Endothelial cell of umbilical vein (primary cell): ENCODE results near the gene MAP3K1. TPM values are rescaled to one million over a fixed set of nuclear protein-coding genes. Genes with fewer than 3 reads are reported as not detected.

ENCODE experiments used
- BruUV-seq: library from RNA; stranded (reverse); fragments of 400-500 nt; replicated peaks from 2 replicates; lab custom pipeline; 2021; lab: Mats Ljungman, UMichigan
- CTCF ChIA-PET: fragments of 300-600, 350-600 bp; sonication (Branson Sonifier 250); formaldehyde crosslinking; loops from one replicate; lab custom pipeline; 2021; ENCODE audit warnings: antibody characterized with exemption, inconsistent platforms; lab: Charles Lee
- POLR2A ChIA-PET: fragments of 300-600, 350-600 bp; sonication (Branson Sonifier 250); formaldehyde crosslinking; loops from one replicate; lab custom pipeline; 2021; ENCODE audit warnings: antibody characterized with exemption, inconsistent platforms; lab: Charles Lee
- DNase-seq: peaks from one replicate; pipeline ENCODE4 v3.0.0-alpha.2; 2011; ENCODE audit warnings: low read depth, low spot score
- FAIRE-seq: peaks from 2 replicates; lab custom pipeline; 2011; peaks lifted over from hg19 to GRCh38; lab: Jason Lieb, UNC
- H2AFZ ChIP-seq: 2 replicates; pipeline ENCODE4 v1.6.0; 2012; ENCODE audit warnings: low read depth, low read length, control low read depth, inconsistent platforms
- H3K27ac ChIP-seq: 2 replicates; pipeline ENCODE4 v1.5.1; 2011; ENCODE audit warnings: low read depth, mild to moderate bottlenecking, control low read depth, low read length, moderate library complexity; ENCODE audit not compliant: insufficient read depth
- H3K27me3 ChIP-seq, 2 experiments: 2 replicates each; pipeline versions ENCODE4 v1.6.0 to v1.6.1; 2011; ENCODE audit warnings: low read length in 2 of 2, mixed read lengths in 1 of 2; ENCODE audit not compliant: control insufficient read depth in 2 of 2, insufficient read depth in 2 of 2
- H3K36me3 ChIP-seq, 2 experiments: 2 replicates in 1 of 2; 3 replicates in 1 of 2; pipeline ENCODE4 v1.5.1; 2011; ENCODE audit warnings: low read length in 2 of 2, mild to moderate bottlenecking in 1 of 2, moderate library complexity in 1 of 2; ENCODE audit not compliant: control insufficient read depth in 2 of 2, insufficient read depth in 2 of 2; ENCODE audit errors: extremely low read depth in 1 of 2
- H3K4me1 ChIP-seq: 3 replicates; pipeline ENCODE4 v1.5.1; 2011; ENCODE audit warnings: mild to moderate bottlenecking, low read length; ENCODE audit not compliant: control insufficient read depth, insufficient read depth; ENCODE audit errors: extremely low read depth
- H3K4me2 ChIP-seq: 2 replicates; pipeline ENCODE4 v1.6.1; 2011; ENCODE audit warnings: low read length, control low read depth, mixed read lengths; ENCODE audit not compliant: insufficient read depth
- H3K4me3 ChIP-seq, 3 experiments: fragments of 200-600 bp in 1 of 3; sonication (generic), shearing (Covaris generic) in 1 of 3; replicated peaks in 1 of 3; 2 replicates each; pipeline ENCODE4 v1.5.1; 2011 to 2016; ENCODE audit warnings: control low read depth in 3 of 3, low read length in 3 of 3, mild to moderate bottlenecking in 2 of 3, inconsistent platforms in 1 of 3, low read depth in 1 of 3, moderate library complexity in 1 of 3; ENCODE audit not compliant: insufficient read depth in 1 of 3
- H3K79me2 ChIP-seq: 2 replicates; pipeline ENCODE4 v1.6.0; 2012; ENCODE audit warnings: low read length, inconsistent platforms; ENCODE audit not compliant: control insufficient read depth, insufficient read depth
- H3K9ac ChIP-seq: replicated peaks from 2 replicates; pipeline ENCODE3; 2011; ENCODE audit warnings: low read length, control low read depth; ENCODE audit not compliant: insufficient read depth; ENCODE audit errors: extremely low read depth
- H3K9me1 ChIP-seq: replicated peaks from 3 replicates; pipeline ENCODE4 v1.6.0; 2011; ENCODE audit warnings: mild to moderate bottlenecking, low read length; ENCODE audit not compliant: control insufficient read depth, insufficient read depth; ENCODE audit errors: extremely low read depth
- H3K9me3 ChIP-seq: replicated peaks from 2 replicates; pipeline ENCODE4 v1.5.1; 2012; ENCODE audit warnings: low read length, inconsistent platforms; ENCODE audit not compliant: control insufficient read depth, insufficient read depth
- H4K20me1 ChIP-seq: replicated peaks from 2 replicates; pipeline ENCODE3; 2011; ENCODE audit warnings: mild to moderate bottlenecking, low read length; ENCODE audit not compliant: control insufficient read depth, insufficient read depth; ENCODE audit errors: extremely low read depth
- CTCF ChIP-seq, 2 donors: IDR thresholded peaks; 1 replicate in 1 of 2; 2 replicates in 1 of 2; pipeline ENCODE4 v1.5.1; 2011; ENCODE audit warnings: low read length in 2 of 2, mild to moderate bottlenecking in 2 of 2, moderate library complexity in 2 of 2, control low read depth in 1 of 2, inconsistent platforms in 1 of 2, low read depth in 1 of 2; ENCODE audit not compliant: insufficient read depth in 1 of 2; ENCODE audit errors: extremely low read depth in 1 of 2
- EZH2 ChIP-seq: IDR thresholded peaks from 2 replicates; pipeline ENCODE4 v1.6.1; 2012; ENCODE audit warnings: borderline replicate concordance, low read depth, mild to moderate bottlenecking, moderate library complexity, low read length, inconsistent platforms; ENCODE audit not compliant: severe bottlenecking
- FOS ChIP-seq: IDR thresholded peaks from 2 replicates; pipeline ENCODE4 v1.6.1; 2011; ENCODE audit warnings: mild to moderate bottlenecking, low read length, moderate library complexity, borderline replicate concordance; ENCODE audit not compliant: insufficient read depth
- GATA2 ChIP-seq: IDR thresholded peaks from 2 replicates; pipeline ENCODE4 v1.7.0; 2011; ENCODE audit warnings: low read depth, mild to moderate bottlenecking, moderate library complexity, mixed read lengths, low read length; ENCODE audit not compliant: insufficient read length, insufficient read depth
- JUN ChIP-seq: IDR thresholded peaks from 2 replicates; pipeline ENCODE4 v1.6.1; 2011; ENCODE audit warnings: borderline replicate concordance, low read depth; ENCODE audit not compliant: insufficient read length, insufficient read depth
- MAX ChIP-seq: IDR thresholded peaks from 2 replicates; pipeline ENCODE4 v1.6.1; 2011; ENCODE audit not compliant: insufficient read depth, insufficient read length
- MYC ChIP-seq: IDR thresholded peaks from one replicate; pipeline ENCODE4 v1.6.1; 2011; ENCODE audit warnings: mild to moderate bottlenecking, low read depth, low read length
- POLR2A ChIP-seq: IDR thresholded peaks from 2 replicates; pipeline ENCODE4 v1.6.1; 2012; ENCODE audit warnings: low read depth, mild to moderate bottlenecking, control low read depth, low read length
- POLR2AphosphoS5 ChIP-seq: IDR thresholded peaks from 2 replicates; pipeline ENCODE4 v1.6.1; 2012; ENCODE audit warnings: low read depth, mild to moderate bottlenecking, control low read depth, low read length, moderate library complexity; ENCODE audit not compliant: insufficient read depth
- dilution Hi-C: fragments of 300-500 bp; cut with MboI; formaldehyde crosslinking; loops from one replicate; pipeline ENCODE4 v1.15.0; 2019; ENCODE audit warnings: low sequenced_read_pairs; ENCODE audit not compliant: extremely low pct_ligation_motif_present
- intact Hi-C: fragments of 100-400 bp; cut with micrococcal nuclease; formaldehyde crosslinking; loops from one replicate; pipeline ENCODE4 v1.10.0; 2022
- polyA plus RNA-seq, 4 experiments: library from polyadenylated mRNA; depleted of rRNA in 3 of 4; stranded (reverse) in 3 of 4; unstranded in 1 of 4; fragments of >200 nt; gene quantifications; 2 replicates each; pipeline versions ENCODE4 v1.2.1 to v1.2.3, GENCODE V29; 2011 to 2012; ENCODE audit warnings: missing spikeins in 1 of 4
- total RNA-seq: library from RNA; stranded (reverse); gene quantifications from 2 replicates; pipeline ENCODE4 v1.2.3, GENCODE V29; 2021

MAP3K1 gene
- total and polyA plus RNA-seq, 2 donors (not counting 3 experiments of a cell fraction or from before 2014, with no cell fraction given): 5.7 to 14.4 TPM

- Histone ChIP-seq H4K20me1 (no peaks in the 10 kb centered on the region), H2AFZ (no peak overlapping the region), H3K9me1 (no peaks in the 10 kb centered on the region), H3K4me3 (no peak overlapping the region), H3K36me3 (peaks cover 17 to 42% of the 10 kb centered on the region in 2 experiments), H3K4me1 (no peaks in the 10 kb centered on the region), H3K27me3 (no peaks in the 10 kb centered on the region), H3K27ac (no peak overlapping the region), H3K4me2 (no peak overlapping the region), H3K79me2 (no peaks in the 10 kb centered on the region), H3K9me3 (no peaks in the 10 kb centered on the region), H3K9ac (no peak overlapping the region)
- ChIA-PET POLR2A (no interaction called here), CTCF (no interaction called here)
- DNase-seq (no peak), FAIRE-seq (no peak)
- TF ChIP-seq POLR2A: no peak
- no peak for TF ChIP-seq CTCF (IDR thresholded peaks at IDR 0.05; ENCODE audit: extremely low read depth in 1 of 2, insufficient read depth in 1 of 2, low read depth in 1 of 2, low read length in 2 of 2)
- no peak for TF ChIP-seq GATA2
- TF ChIP-seq FOS: no peak
- no peak for TF ChIP-seq JUN
- no peak for TF ChIP-seq POLR2AphosphoS5
- no peak for TF ChIP-seq MYC
- no peak for TF ChIP-seq EZH2
- TF ChIP-seq MAX: no peak
- intact Hi-C loops (no loop called here), dilution Hi-C loops (no loop called here)
- BruUV-seq: no TSS peak
Measured at GRCh38 chr5:56934325-56934724, 119.0 kb downstream of the MAP3K1 start.
